Endothelial cell (in vitro differentiated cells): ENCODE measurements around the gene KCNJ18. TPM values are rescaled to one million over a fixed set of nuclear protein-coding genes. Genes with fewer than 3 reads are reported as not detected.
A peak's percentile ranks its signal among the peaks of the same experiment; 100 is the strongest.
"Not testable (repeated sequence)": the region's sequence is repeated elsewhere in the genome, so short reads cannot be mapped to it uniquely, and the experiment has no call there.

Source experiments
- DNase-seq: peaks from one replicate; pipeline ENCODE4 v3.0.0; 2021; ENCODE audit warnings: low spot score
- H3K27ac Mint-ChIP-seq: one replicate; pipeline ENCODE4 v1.8.0; 2021; ENCODE audit warnings: mixed read lengths, inconsistent platforms; ENCODE audit not compliant: unreplicated experiment
- H3K27me3 Mint-ChIP-seq: one replicate; pipeline ENCODE4 v1.8.0; 2021; ENCODE audit warnings: mild to moderate bottlenecking, moderate library complexity, mixed read lengths, inconsistent platforms; ENCODE audit not compliant: unreplicated experiment
- H3K36me3 Mint-ChIP-seq: one replicate; pipeline ENCODE4 v1.8.0; 2021; ENCODE audit warnings: mild to moderate bottlenecking, low read depth, mixed read lengths, inconsistent platforms; ENCODE audit not compliant: unreplicated experiment
- H3K4me1 Mint-ChIP-seq: one replicate; pipeline ENCODE4 v1.8.0; 2021; ENCODE audit warnings: mild to moderate bottlenecking, mixed read lengths, inconsistent platforms; ENCODE audit not compliant: unreplicated experiment
- H3K4me3 Mint-ChIP-seq: one replicate; pipeline ENCODE4 v1.8.0; 2021; ENCODE audit warnings: mild to moderate bottlenecking, mixed read lengths, inconsistent platforms; ENCODE audit not compliant: unreplicated experiment
- H3K9me3 Mint-ChIP-seq: one replicate; pipeline ENCODE4 v1.8.0; 2021; ENCODE audit warnings: mixed read lengths, inconsistent platforms; ENCODE audit not compliant: unreplicated experiment
- total RNA-seq: library from RNA; stranded (reverse); fragmentation: NEBNext Ultra II Directional; extraction: Animal tissue kit (Norgen Biotek cat#: 25700); gene quantifications from one replicate; pipeline ENCODE4 v1.2.1, GENCODE V29; 2021; ENCODE audit not compliant: unreplicated experiment

Gene KCNJ18
- total RNA-seq, 1 donor from 2014 or later, result not detected

GRCh38 chr17:21745385-21746054 is 53.2 kb downstream of the KCNJ18 start:
- H3K36me3 Mint-ChIP-seq, result peaks cover 10% of the 10 kb centered on the region
- H3K27me3 Mint-ChIP-seq, result peaks cover 25% of the 10 kb centered on the region
- peaks cover 15% of the 10 kb centered on the region for H3K9me3 Mint-ChIP-seq
- not testable (repeated sequence) for H3K4me3 Mint-ChIP-seq, DNase-seq, H3K27ac Mint-ChIP-seq, H3K4me1 Mint-ChIP-seq

- peaks cover 16% of the 10 kb centered on the region for H3K36me3 Mint-ChIP-seq
Measured at GRCh38 chr17:21746415-21746814, 54.1 kb downstream of the KCNJ18 start.

GRCh38 chr17:21747195-21747915 is 55.0 kb downstream of the KCNJ18 start:
- H3K4me1 Mint-ChIP-seq, H3K27ac Mint-ChIP-seq, H3K4me3 Mint-ChIP-seq, DNase-seq: not testable (repeated sequence)
- H3K36me3 Mint-ChIP-seq, result peaks cover 16% of the 10 kb centered on the region
- H3K27me3 Mint-ChIP-seq, result peaks cover 30% of the 10 kb centered on the region
- H3K9me3 Mint-ChIP-seq, result peaks cover 29% of the 10 kb centered on the region

More at GRCh38 chr17:21746415-21746814, 54.1 kb downstream of the KCNJ18 start:
- H3K4me1 Mint-ChIP-seq, DNase-seq, H3K27ac Mint-ChIP-seq, H3K4me3 Mint-ChIP-seq: not testable (repeated sequence)
- peaks cover 22% of the 10 kb centered on the region for H3K9me3 Mint-ChIP-seq
- H3K27me3 Mint-ChIP-seq, result peaks cover 29% of the 10 kb centered on the region

GRCh38 chr17:21748686-21749085 is 56.4 kb downstream of the KCNJ18 start:
- H3K27ac Mint-ChIP-seq, H3K4me3 Mint-ChIP-seq, H3K4me1 Mint-ChIP-seq, DNase-seq: not testable (repeated sequence)
- Mint-ChIP-seq H3K9me3 (peaks cover 36% of the 10 kb centered on the region), H3K36me3 (peaks cover 16% of the 10 kb centered on the region), H3K27me3 (peaks cover 27% of the 10 kb centered on the region)

- H3K27ac Mint-ChIP-seq, DNase-seq, H3K4me1 Mint-ChIP-seq, H3K4me3 Mint-ChIP-seq: not testable (repeated sequence)
- peaks cover 36% of the 10 kb centered on the region for H3K9me3 Mint-ChIP-seq
- H3K36me3 Mint-ChIP-seq, result peaks cover 16% of the 10 kb centered on the region
- peaks cover 27% of the 10 kb centered on the region for H3K27me3 Mint-ChIP-seq
Measured at GRCh38 chr17:21749696-21750531, 57.6 kb downstream of the KCNJ18 start.

GRCh38 chr17:21751111-21751510 is 58.8 kb downstream of the KCNJ18 start:
- H3K9me3 Mint-ChIP-seq, result peaks cover 36% of the 10 kb centered on the region

More at GRCh38 chr17:21751111-21751510, 58.8 kb downstream of the KCNJ18 start:
- Mint-ChIP-seq H3K4me3 (peak overlapping the region; percentile 72), H3K27me3 (peaks cover 19% of the 10 kb centered on the region), H3K36me3 (peaks cover 16% of the 10 kb centered on the region)
- not testable (repeated sequence) for H3K4me1 Mint-ChIP-seq, H3K27ac Mint-ChIP-seq, DNase-seq
